Measurements from ENCODE around the gene CNTNAP5. TPM values are rescaled to one million over a fixed set of nuclear protein-coding genes. Genes with fewer than 3 reads are reported as not detected.

The CNTNAP5 gene
- total RNA-seq, 1 experiment from 2014 or later, result 0.48 TPM

DNA sequence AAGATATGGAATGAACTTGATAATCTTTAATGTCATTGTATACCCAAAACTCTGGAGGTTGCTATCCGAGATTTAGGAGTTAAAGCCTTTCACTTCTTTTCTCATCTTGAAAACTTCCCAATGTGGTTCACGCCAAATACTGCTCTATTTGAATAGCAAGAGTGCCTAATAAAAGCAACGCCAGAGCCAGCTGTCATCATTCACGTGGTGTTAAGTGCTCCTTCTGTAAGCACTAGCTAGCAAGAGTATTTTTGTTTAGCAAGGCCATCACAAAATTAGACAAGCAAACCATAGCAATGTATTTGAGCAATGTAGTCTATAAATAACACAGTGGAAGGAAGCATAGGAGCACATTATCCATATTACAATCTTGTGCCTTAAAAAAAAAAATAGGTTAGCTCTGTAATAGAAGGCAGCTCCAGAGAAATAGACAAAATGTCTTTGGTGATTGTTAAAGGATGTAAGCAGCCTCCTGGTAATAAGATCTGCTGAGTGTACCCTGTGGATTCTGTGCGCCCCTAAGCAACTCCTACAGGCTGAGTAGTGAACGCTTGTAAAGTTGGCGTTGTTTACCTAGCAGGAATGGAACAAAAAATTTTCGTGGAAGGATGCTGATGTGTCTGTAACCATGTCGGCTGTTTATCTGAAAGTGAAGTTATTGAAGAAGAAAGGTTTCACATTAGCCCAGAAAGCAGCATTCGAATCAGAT lies 518.0 kb downstream of the CNTNAP5 start:
- no peak overlapping the region for H2BK5ac ChIP-seq (ENCODE audit: insufficient read length, low read length)
- no peak overlapping the region for H3K23ac ChIP-seq (ENCODE audit: insufficient read length, low read depth, low read length)
- no peaks in the 10 kb centered on the region for H3K79me2 ChIP-seq (ENCODE audit: insufficient read depth, low read length)
- H3K4ac ChIP-seq (ENCODE audit: low read depth, low read length), result no peak overlapping the region
- H2BK15ac ChIP-seq (ENCODE audit: low read depth, low read length), result no peak overlapping the region
- H3K14ac ChIP-seq (ENCODE audit: insufficient read depth, low read length), result no peak overlapping the region
- Mint-ChIP-seq H3K27ac (no peak overlapping the region), H3K4me1 (peaks cover 15% of the 10 kb centered on the region in 2 experiments), H3K4me3 (no peak overlapping the region), H3K36me3 (ENCODE audit: insufficient read depth in 1 of 3, low read depth in 3 of 3) (no peaks in the 10 kb centered on the region), H3K9me3 (no peaks in the 10 kb centered on the region), H3K27me3 (ENCODE audit: low read depth) (no peaks in the 10 kb centered on the region)
- 0 out of 2 replicates have a peak, but pooled peaks cover 3% of the 10 kb centered on the region for H3K4me1 ChIP-seq (ENCODE audit: insufficient read depth, low read length)
- H3K27ac ChIP-seq (ENCODE audit: insufficient read length, low read depth, low read length), result no peak overlapping the region
- H3K9ac ChIP-seq (ENCODE audit: extremely low read depth, insufficient read length, low read length), result no peak overlapping the region
- no peak overlapping the region for H4K8ac ChIP-seq (replicated peaks; ENCODE audit: insufficient read length, low read depth, low read length)
- no peak overlapping the region for H3K56ac ChIP-seq (ENCODE audit: insufficient read length, low read depth, low read length)
- no peak overlapping the region for H2AFZ ChIP-seq (ENCODE audit: low read length)
- no peak for DNase-seq
- no peak overlapping the region for H3K18ac ChIP-seq (ENCODE audit: insufficient read length, low read depth, low read length)
- no peak overlapping the region for H2BK120ac ChIP-seq (ENCODE audit: low read depth, low read length, poor library complexity, severe bottlenecking)
- H4K20me1 ChIP-seq (ENCODE audit: control insufficient read depth, insufficient read depth, insufficient read length), result no peaks in the 10 kb centered on the region
- no peak overlapping the region for H3T11ph ChIP-seq (ENCODE audit: low read length)
- no peak overlapping the region for H2AK5ac ChIP-seq (ENCODE audit: insufficient read length, low read length)
- no peak overlapping the region for H3K4me2 ChIP-seq (ENCODE audit: insufficient read depth, insufficient read length, low read length)
- no peak overlapping the region for H2BK12ac ChIP-seq (ENCODE audit: insufficient read length, low read depth, low read length)
- WGBS (ENCODE audit: extremely low coverage, insufficient read length, low lambda C conversion rate), result no CpG with 5 or more reads among the region's 10 CpGs
- no peaks in the 10 kb centered on the region for H3K79me1 ChIP-seq (ENCODE audit: insufficient read depth, low read depth, low read length, poor library complexity, severe bottlenecking)
- TF ChIP-seq, protein P1, sequence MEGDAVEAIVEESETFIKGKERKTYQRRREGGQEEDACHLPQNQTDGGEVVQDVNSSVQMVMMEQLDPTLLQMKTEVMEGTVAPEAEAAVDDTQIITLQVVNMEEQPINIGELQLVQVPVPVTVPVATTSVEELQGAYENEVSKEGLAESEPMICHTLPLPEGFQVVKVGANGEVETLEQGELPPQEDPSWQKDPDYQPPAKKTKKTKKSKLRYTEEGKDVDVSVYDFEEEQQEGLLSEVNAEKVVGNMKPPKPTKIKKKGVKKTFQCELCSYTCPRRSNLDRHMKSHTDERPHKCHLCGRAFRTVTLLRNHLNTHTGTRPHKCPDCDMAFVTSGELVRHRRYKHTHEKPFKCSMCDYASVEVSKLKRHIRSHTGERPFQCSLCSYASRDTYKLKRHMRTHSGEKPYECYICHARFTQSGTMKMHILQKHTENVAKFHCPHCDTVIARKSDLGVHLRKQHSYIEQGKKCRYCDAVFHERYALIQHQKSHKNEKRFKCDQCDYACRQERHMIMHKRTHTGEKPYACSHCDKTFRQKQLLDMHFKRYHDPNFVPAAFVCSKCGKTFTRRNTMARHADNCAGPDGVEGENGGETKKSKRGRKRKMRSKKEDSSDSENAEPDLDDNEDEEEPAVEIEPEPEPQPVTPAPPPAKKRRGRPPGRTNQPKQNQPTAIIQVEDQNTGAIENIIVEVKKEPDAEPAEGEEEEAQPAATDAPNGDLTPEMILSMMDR (conservative IDR thresholded peaks at IDR 0.05), result no peak
- no peaks in the 10 kb centered on the region for H3K23me2 ChIP-seq (ENCODE audit: insufficient read length, low read depth, low read length, poor library complexity, severe bottlenecking)
- H2BK20ac ChIP-seq (ENCODE audit: low read depth, low read length, poor library complexity, severe bottlenecking), result no peak overlapping the region
- H4K5ac ChIP-seq (ENCODE audit: insufficient read length, low read depth, low read length), result no peak overlapping the region
- no peaks in the 10 kb centered on the region for H3K9me3 ChIP-seq (ENCODE audit: control insufficient read depth, low read depth, low read length)
- H3K27me3 ChIP-seq (ENCODE audit: insufficient read depth, low read length), result no peaks in the 10 kb centered on the region
- no peak overlapping the region for H4K91ac ChIP-seq (ENCODE audit: insufficient read length, low read depth, low read length)
